Measurements from ENCODE around the gene BRCC3.

BRCC3 gene

GRCh38 chrX:155127940-155128339 is 56.6 kb downstream of the BRCC3 start:
- no peak for DNase-seq (ENCODE audit: low read depth in 1 of 2, low spot score in 1 of 2)
- H3K4me3 ChIP-seq (replicated peaks; ENCODE audit: insufficient read depth, low read length) = no peak overlapping the region
- no peak overlapping the region for H3K27ac ChIP-seq (replicated peaks)
- no peaks in the 10 kb centered on the region for H3K27me3 ChIP-seq (ENCODE audit: insufficient read depth, poor library complexity, severe bottlenecking)
- TF ChIP-seq CTCF (IDR thresholded peaks at IDR 0.05; ENCODE audit: insufficient read depth, low read length) (no peak), POLR2AphosphoS5 (IDR thresholded peaks at IDR 0.05; ENCODE audit: low read depth) (no peak), REST (IDR thresholded peaks at IDR 0.05; ENCODE audit: insufficient replicate concordance, low read depth) (no peak), SPI1 (IDR thresholded peaks at IDR 0.05; ENCODE audit: borderline replicate concordance, low read depth) (no peak), GABPA (IDR thresholded peaks at IDR 0.05; ENCODE audit: low read depth) (no peak)

- Histone ChIP-seq H3K27ac (replicated peaks) (no peak overlapping the region), H3K4me3 (replicated peaks; ENCODE audit: insufficient read depth, low read length) (no peak overlapping the region), H3K27me3 (ENCODE audit: insufficient read depth, poor library complexity, severe bottlenecking) (no peaks in the 10 kb centered on the region)
- no peak for TF ChIP-seq SPI1 (IDR thresholded peaks at IDR 0.05; ENCODE audit: borderline replicate concordance, low read depth)
- no peak for TF ChIP-seq GABPA (IDR thresholded peaks at IDR 0.05; ENCODE audit: low read depth)
- no peak for TF ChIP-seq POLR2AphosphoS5 (IDR thresholded peaks at IDR 0.05; ENCODE audit: low read depth)
- no peak for TF ChIP-seq CTCF (IDR thresholded peaks at IDR 0.05; ENCODE audit: insufficient read depth, low read length)
- no peak for TF ChIP-seq REST (IDR thresholded peaks at IDR 0.05; ENCODE audit: insufficient replicate concordance, low read depth)
- DNase-seq (ENCODE audit: low read depth in 1 of 2, low spot score in 1 of 2) = no peak
These were observed 60.8 kb downstream of the BRCC3 start for GRCh38 chrX:155132110-155132509.

- DNase-seq (ENCODE audit: low read depth in 1 of 2, low spot score in 1 of 2) = no peak
- H3K27me3 ChIP-seq (ENCODE audit: insufficient read depth, poor library complexity, severe bottlenecking) = no peaks in the 10 kb centered on the region
- H3K4me3 ChIP-seq (replicated peaks; ENCODE audit: insufficient read depth, low read length) = no peak overlapping the region
- H3K27ac ChIP-seq (replicated peaks) = no peak overlapping the region
- no peak for TF ChIP-seq GABPA (IDR thresholded peaks at IDR 0.05; ENCODE audit: low read depth)
- TF ChIP-seq POLR2AphosphoS5 (IDR thresholded peaks at IDR 0.05; ENCODE audit: low read depth) = no peak
- no peak for TF ChIP-seq SPI1 (IDR thresholded peaks at IDR 0.05; ENCODE audit: borderline replicate concordance, low read depth)
- no peak for TF ChIP-seq CTCF (IDR thresholded peaks at IDR 0.05; ENCODE audit: insufficient read depth, low read length)
- no peak for TF ChIP-seq REST (IDR thresholded peaks at IDR 0.05; ENCODE audit: insufficient replicate concordance, low read depth)
These were observed 62.9 kb downstream of the BRCC3 start for GRCh38 chrX:155134255-155134654.

Measured in HL-60 (cell line).